ENCODE measurements around the gene PAX5.

GRCh38 chr9:36898431-36899020 lies 135.5 kb downstream of the PAX5 start:
- TF ChIP-seq CTCF (IDR thresholded peaks at IDR 0.05) (no peak), ZFX (IDR thresholded peaks at IDR 0.05; ENCODE audit: borderline replicate concordance) (no peak)
